ENCODE results near the gene CRYBG3.

The CRYBG3 gene

GRCh38 chr3:97835761-97836160 is 13.9 kb downstream of the CRYBG3 start:
- TF ChIP-seq CTCF (IDR thresholded peaks at IDR 0.05; ENCODE audit: borderline replicate concordance, insufficient read depth, low read depth, low read length), result no peak
- no peak overlapping the region for H3K4me3 ChIP-seq (ENCODE audit: low read depth, low read length)

- H3K4me3 ChIP-seq (ENCODE audit: low read depth, low read length), result no peak overlapping the region
- TF ChIP-seq CTCF (IDR thresholded peaks at IDR 0.05; ENCODE audit: borderline replicate concordance, insufficient read depth, low read depth, low read length), result no peak
Observed at GRCh38 chr3:97838393-97838792, 16.6 kb downstream of the CRYBG3 start.

- TF ChIP-seq CTCF (IDR thresholded peaks at IDR 0.05; ENCODE audit: borderline replicate concordance, insufficient read depth, low read depth, low read length), result no peak
- H3K4me3 ChIP-seq (ENCODE audit: low read depth, low read length), result no peak overlapping the region
Observed at GRCh38 chr3:97839944-97840343, 18.1 kb downstream of the CRYBG3 start.

GRCh38 chr3:97841304-97841703 is 19.5 kb downstream of the CRYBG3 start:
- H3K4me3 ChIP-seq (ENCODE audit: low read depth, low read length), result no peak overlapping the region
- TF ChIP-seq CTCF (IDR thresholded peaks at IDR 0.05; ENCODE audit: borderline replicate concordance, insufficient read depth, low read depth, low read length), result no peak

- H3K4me3 ChIP-seq (ENCODE audit: low read depth, low read length), result no peak overlapping the region
- no peak for TF ChIP-seq CTCF (IDR thresholded peaks at IDR 0.05; ENCODE audit: borderline replicate concordance, insufficient read depth, low read depth, low read length)
Observed at GRCh38 chr3:97841956-97842355, 20.1 kb downstream of the CRYBG3 start.

- H3K4me3 ChIP-seq (ENCODE audit: low read depth, low read length), result no peak overlapping the region
- no peak for TF ChIP-seq CTCF (IDR thresholded peaks at IDR 0.05; ENCODE audit: borderline replicate concordance, insufficient read depth, low read depth, low read length)
Observed at GRCh38 chr3:97848779-97849178, 27.0 kb downstream of the CRYBG3 start.

GRCh38 chr3:97857401-97857800 is 35.6 kb downstream of the CRYBG3 start:
- TF ChIP-seq CTCF (IDR thresholded peaks at IDR 0.05; ENCODE audit: borderline replicate concordance, insufficient read depth, low read depth, low read length), result no peak
- no peak overlapping the region for H3K4me3 ChIP-seq (ENCODE audit: low read depth, low read length)

Data from GM12875 (cell line).